Measurements from ENCODE around the gene CA10.

Gene CA10

DNA sequence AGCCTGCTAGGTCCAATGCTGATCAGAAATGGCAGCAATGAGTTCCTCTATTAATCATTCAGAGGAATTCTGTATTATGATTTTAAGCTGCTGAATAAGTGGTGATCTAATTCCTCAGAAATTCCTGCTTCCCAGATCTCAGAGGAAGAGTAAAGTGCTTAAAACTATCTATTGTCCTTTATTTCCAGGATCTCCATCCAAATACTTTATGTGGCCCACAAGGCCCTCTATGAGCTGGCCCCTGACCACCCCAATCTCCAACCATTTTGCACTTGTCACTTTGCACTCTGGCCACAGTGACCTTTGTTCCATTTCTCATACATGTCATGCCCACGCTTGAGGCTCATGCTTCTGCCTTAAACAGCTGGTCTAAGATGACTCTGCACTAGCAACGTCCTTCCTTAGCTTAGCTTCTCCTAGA lies 93.7 kb downstream of the CA10 start:
- no peak overlapping the region for H3K4me2 ChIP-seq (ENCODE audit: insufficient read depth, low read length, poor library complexity, severe bottlenecking)
- H2BK5ac ChIP-seq (ENCODE audit: low read length) = no peak overlapping the region
- H2BK15ac ChIP-seq (ENCODE audit: low read length) = no peak overlapping the region
- H3K23ac ChIP-seq (ENCODE audit: low read depth, low read length, poor library complexity) = no peak overlapping the region
- no CpG with 5 or more reads among the region's 2 CpGs for WGBS, 2 donors (ENCODE audit: extremely low coverage in 2 of 2, insufficient read length in 2 of 2, insufficient replicate concordance in 1 of 2)
- H3K36me3 ChIP-seq (replicated peaks in 1 of 2; ENCODE audit: control insufficient read depth in 2 of 2, insufficient read depth in 2 of 2, low read length in 2 of 2) = no peaks in the 10 kb centered on the region
- H3K79me1 ChIP-seq (ENCODE audit: low read depth, low read length) = no peaks in the 10 kb centered on the region
- H3K27me3 ChIP-seq (ENCODE audit: control insufficient read depth in 3 of 3, insufficient read depth in 3 of 3, low read depth in 1 of 3, low read length in 3 of 3) = no peaks in the 10 kb centered on the region
- H3K9ac ChIP-seq (ENCODE audit: low read depth, low read length, poor library complexity) = no peak overlapping the region
- no peak overlapping the region for H3K4me3 ChIP-seq (ENCODE audit: low read length in 2 of 2)
- H3K9me3 ChIP-seq (replicated peaks in 1 of 2; ENCODE audit: control insufficient read depth in 2 of 2, insufficient read depth in 1 of 2, low read depth in 1 of 2, low read length in 2 of 2) = peaks cover 0 to 4% of the 10 kb centered on the region in 2 donors
- no peak overlapping the region for H2BK12ac ChIP-seq (ENCODE audit: low read length)
- no peak overlapping the region for H2AFZ ChIP-seq (ENCODE audit: low read length)
- no peak overlapping the region for H4K91ac ChIP-seq (ENCODE audit: low read depth, low read length, poor library complexity)
- DNase-seq (ENCODE audit: low spot score) = no peak
- H4K8ac ChIP-seq (ENCODE audit: low read depth, low read length) = no peak overlapping the region
- H3K4ac ChIP-seq (ENCODE audit: low read length) = no peak overlapping the region
- H3K4me1 ChIP-seq (ENCODE audit: control insufficient read depth in 2 of 2, insufficient read depth in 1 of 2, low read depth in 1 of 2, low read length in 2 of 2) = no peaks in the 10 kb centered on the region
- H3K27ac ChIP-seq (replicated peaks; ENCODE audit: low read length) = no peak overlapping the region
- no peak overlapping the region for H2AK5ac ChIP-seq (ENCODE audit: low read depth, low read length)
- H3K18ac ChIP-seq (ENCODE audit: low read length) = no peak overlapping the region
- H2BK120ac ChIP-seq (ENCODE audit: low read depth, low read length) = no peak overlapping the region
- H3K14ac ChIP-seq (ENCODE audit: low read length) = no peak overlapping the region

GRCh38 chr17:52049496-52049895 lies 109.0 kb downstream of the CA10 start:
- no peaks in the 10 kb centered on the region for H3K79me1 ChIP-seq (ENCODE audit: low read depth, low read length)
- no peak overlapping the region for H3K23ac ChIP-seq (ENCODE audit: low read depth, low read length, poor library complexity)
- DNase-seq (ENCODE audit: low spot score) = no peak
- H2BK15ac ChIP-seq (ENCODE audit: low read length) = no peak overlapping the region
- H3K27me3 ChIP-seq (ENCODE audit: control insufficient read depth in 3 of 3, insufficient read depth in 3 of 3, low read depth in 1 of 3, low read length in 3 of 3) = no peaks in the 10 kb centered on the region
- H3K4me2 ChIP-seq (ENCODE audit: insufficient read depth, low read length, poor library complexity, severe bottlenecking) = no peak overlapping the region
- H3K4me3 ChIP-seq (ENCODE audit: low read length in 2 of 2) = no peak overlapping the region
- no peak overlapping the region for H4K8ac ChIP-seq (ENCODE audit: low read depth, low read length)
- no peak overlapping the region for H3K14ac ChIP-seq (ENCODE audit: low read length)
- H2AFZ ChIP-seq (ENCODE audit: low read length) = no peak overlapping the region
- no peak overlapping the region for H3K9ac ChIP-seq (ENCODE audit: low read depth, low read length, poor library complexity)
- H2AK5ac ChIP-seq (ENCODE audit: low read depth, low read length) = no peak overlapping the region
- WGBS, 2 donors (ENCODE audit: extremely low coverage in 2 of 2, insufficient read length in 2 of 2, insufficient replicate concordance in 1 of 2) = no CpG with 5 or more reads among the region's 1 CpG
- no peaks in the 10 kb centered on the region for H3K36me3 ChIP-seq (replicated peaks in 1 of 2; ENCODE audit: control insufficient read depth in 2 of 2, insufficient read depth in 2 of 2, low read length in 2 of 2)
- H2BK120ac ChIP-seq (ENCODE audit: low read depth, low read length) = no peak overlapping the region
- H2BK5ac ChIP-seq (ENCODE audit: low read length) = no peak overlapping the region
- H4K91ac ChIP-seq (ENCODE audit: low read depth, low read length, poor library complexity) = no peak overlapping the region
- no peak overlapping the region for H2BK12ac ChIP-seq (ENCODE audit: low read length)
- H3K4ac ChIP-seq (ENCODE audit: low read length) = no peak overlapping the region
- H3K27ac ChIP-seq (replicated peaks; ENCODE audit: low read length) = no peak overlapping the region
- H3K9me3 ChIP-seq (replicated peaks in 1 of 2; ENCODE audit: control insufficient read depth in 2 of 2, insufficient read depth in 1 of 2, low read depth in 1 of 2, low read length in 2 of 2) = no peaks in the 10 kb centered on the region
- no peak overlapping the region for H3K18ac ChIP-seq (ENCODE audit: low read length)
- H3K4me1 ChIP-seq (ENCODE audit: control insufficient read depth in 2 of 2, insufficient read depth in 1 of 2, low read depth in 1 of 2, low read length in 2 of 2) = no peaks in the 10 kb centered on the region

- Histone ChIP-seq H3K79me1 (ENCODE audit: low read depth, low read length) (no peaks in the 10 kb centered on the region), H3K4me2 (ENCODE audit: insufficient read depth, low read length, poor library complexity, severe bottlenecking) (no peak overlapping the region), H4K91ac (ENCODE audit: low read depth, low read length, poor library complexity) (no peak overlapping the region), H3K27ac (replicated peaks; ENCODE audit: low read length) (no peak overlapping the region), H3K4me1 (ENCODE audit: control insufficient read depth in 2 of 2, insufficient read depth in 1 of 2, low read depth in 1 of 2, low read length in 2 of 2) (no peaks in the 10 kb centered on the region), H2BK15ac (ENCODE audit: low read length) (no peak overlapping the region), H3K18ac (ENCODE audit: low read length) (no peak overlapping the region), H3K9me3 (replicated peaks in 1 of 2; ENCODE audit: control insufficient read depth in 2 of 2, insufficient read depth in 1 of 2, low read depth in 1 of 2, low read length in 2 of 2) (no peaks in the 10 kb centered on the region), H2AK5ac (ENCODE audit: low read depth, low read length) (no peak overlapping the region), H2BK12ac (ENCODE audit: low read length) (no peak overlapping the region), H2BK120ac (ENCODE audit: low read depth, low read length) (no peak overlapping the region), H3K27me3 (ENCODE audit: control insufficient read depth in 3 of 3, insufficient read depth in 3 of 3, low read depth in 1 of 3, low read length in 3 of 3) (no peaks in the 10 kb centered on the region), H3K36me3 (replicated peaks in 1 of 2; ENCODE audit: control insufficient read depth in 2 of 2, insufficient read depth in 2 of 2, low read length in 2 of 2) (no peaks in the 10 kb centered on the region), H2AFZ (ENCODE audit: low read length) (no peak overlapping the region), H3K9ac (ENCODE audit: low read depth, low read length, poor library complexity) (no peak overlapping the region), H3K4ac (ENCODE audit: low read length) (no peak overlapping the region), H3K4me3 (ENCODE audit: low read length in 2 of 2) (no peak overlapping the region), H4K8ac (ENCODE audit: low read depth, low read length) (no peak overlapping the region), H3K14ac (ENCODE audit: low read length) (no peak overlapping the region), H2BK5ac (ENCODE audit: low read length) (no peak overlapping the region), H3K23ac (ENCODE audit: low read depth, low read length, poor library complexity) (no peak overlapping the region)
- WGBS, 2 donors (ENCODE audit: extremely low coverage in 2 of 2, insufficient read length in 2 of 2, insufficient replicate concordance in 1 of 2) = no CpG with 5 or more reads among the region's 3 CpGs
- no peak for DNase-seq (ENCODE audit: low spot score)
Observed at GRCh38 chr17:52049051-52049450, 109.5 kb downstream of the CA10 start.

GRCh38 chr17:52048137-52048898 lies 110.2 kb downstream of the CA10 start:
- no peak overlapping the region for H3K14ac ChIP-seq (ENCODE audit: low read length)
- no peaks in the 10 kb centered on the region for H3K9me3 ChIP-seq (replicated peaks in 1 of 2; ENCODE audit: control insufficient read depth in 2 of 2, insufficient read depth in 1 of 2, low read depth in 1 of 2, low read length in 2 of 2)
- no peak overlapping the region for H3K4me2 ChIP-seq (ENCODE audit: insufficient read depth, low read length, poor library complexity, severe bottlenecking)
- no peak overlapping the region for H3K4me3 ChIP-seq (ENCODE audit: low read length in 2 of 2)
- H2BK15ac ChIP-seq (ENCODE audit: low read length) = no peak overlapping the region
- no peak overlapping the region for H3K9ac ChIP-seq (ENCODE audit: low read depth, low read length, poor library complexity)
- H3K27ac ChIP-seq (replicated peaks; ENCODE audit: low read length) = no peak overlapping the region
- no peaks in the 10 kb centered on the region for H3K27me3 ChIP-seq (ENCODE audit: control insufficient read depth in 3 of 3, insufficient read depth in 3 of 3, low read depth in 1 of 3, low read length in 3 of 3)
- no peaks in the 10 kb centered on the region for H3K79me1 ChIP-seq (ENCODE audit: low read depth, low read length)
- H3K4ac ChIP-seq (ENCODE audit: low read length) = no peak overlapping the region
- H2BK5ac ChIP-seq (ENCODE audit: low read length) = no peak overlapping the region
- WGBS, 2 donors (ENCODE audit: extremely low coverage in 2 of 2, insufficient read length in 2 of 2, insufficient replicate concordance in 1 of 2) = no CpG with 5 or more reads among the region's 5 CpGs
- no peak for DNase-seq (ENCODE audit: low spot score)
- no peaks in the 10 kb centered on the region for H3K4me1 ChIP-seq (ENCODE audit: control insufficient read depth in 2 of 2, insufficient read depth in 1 of 2, low read depth in 1 of 2, low read length in 2 of 2)
- no peaks in the 10 kb centered on the region for H3K36me3 ChIP-seq (replicated peaks in 1 of 2; ENCODE audit: control insufficient read depth in 2 of 2, insufficient read depth in 2 of 2, low read length in 2 of 2)
- H2AK5ac ChIP-seq (ENCODE audit: low read depth, low read length) = no peak overlapping the region
- no peak overlapping the region for H2AFZ ChIP-seq (ENCODE audit: low read length)
- H3K23ac ChIP-seq (ENCODE audit: low read depth, low read length, poor library complexity) = no peak overlapping the region
- H3K18ac ChIP-seq (ENCODE audit: low read length) = no peak overlapping the region
- H2BK120ac ChIP-seq (ENCODE audit: low read depth, low read length) = no peak overlapping the region
- H4K91ac ChIP-seq (ENCODE audit: low read depth, low read length, poor library complexity) = no peak overlapping the region
- H4K8ac ChIP-seq (ENCODE audit: low read depth, low read length) = no peak overlapping the region
- H2BK12ac ChIP-seq (ENCODE audit: low read length) = no peak overlapping the region
